GM12878 (cell line): ENCODE data around the gene ABCA3. TPM values are rescaled to one million over a fixed set of nuclear protein-coding genes. Genes with fewer than 3 reads are reported as not detected.
A peak's percentile ranks its signal among the peaks of the same experiment; 100 is the strongest.

Experiments used
- ATAC-seq: fragments of 200-7000 bp; cut with Tn5 transposase; 3 replicates; pipeline ENCODE4 v1.9.1; 2020; ENCODE audit warnings: mild to moderate bottlenecking, moderate library complexity
- BruUV-seq: library from RNA; stranded (reverse); fragments of 400-500 nt; replicated peaks from 2 replicates; lab custom pipeline; 2021; lab: Mats Ljungman, UMichigan
- CTCF ChIA-PET: fragments of 300-600 bp; sonication (Branson Sonifier 250); formaldehyde crosslinking; extraction: SDS; loops from one replicate; lab custom pipeline; 2021; ENCODE audit warnings: inconsistent platforms; lab: Yijun Ruan, JAX
- POLR2A ChIA-PET: fragments of 350-600 bp; formaldehyde crosslinking; extraction: SDS; loops from one replicate; lab custom pipeline; 2021; ENCODE audit warnings: inconsistent platforms; lab: Charles Lee
- RAD21 ChIA-PET: fragments of 300-600 bp; sonication (Branson Sonifier 250); formaldehyde crosslinking; loops from one replicate; lab custom pipeline; 2023; ENCODE audit warnings: antibody characterized with exemption; ENCODE audit not compliant: unreplicated experiment; lab: Charles Lee
- SMC1A ChIA-PET: fragments of 300-600 bp; sonication (Branson Sonifier 250); formaldehyde crosslinking; loops from one replicate; lab custom pipeline; 2023; ENCODE audit not compliant: unreplicated experiment, uncharacterized antibody; lab: Charles Lee
- DNase-seq: peaks from one replicate; pipeline ENCODE4 v3.0.0-alpha.2; 2011; ENCODE audit warnings: low read depth, low spot score
- FAIRE-seq: peaks from 3 replicates; lab custom pipeline; 2011; peaks lifted over from hg19 to GRCh38; lab: Jason Lieb, UNC
- H2AFZ ChIP-seq: 2 replicates; pipeline ENCODE4 v1.6.0; 2011; ENCODE audit warnings: low read depth, low read length, control low read depth; ENCODE audit not compliant: control insufficient read depth
- H3K27ac ChIP-seq: 2 replicates; pipeline ENCODE4 v1.5.1; 2011; ENCODE audit warnings: control low read depth; ENCODE audit not compliant: control insufficient read depth, insufficient read depth
- H3K27me3 ChIP-seq, 2 experiments: replicated peaks in 1 of 2; 2 replicates each; pipeline versions ENCODE4 v1.6.0 to v1.6.1; 2011; ENCODE audit warnings: low read length in 1 of 2; ENCODE audit not compliant: control insufficient read depth in 2 of 2, insufficient read depth in 2 of 2
- H3K36me3 ChIP-seq, 2 experiments: 2 replicates each; pipeline ENCODE4 v1.5.1; 2011; ENCODE audit warnings: low read length in 1 of 2; ENCODE audit not compliant: control insufficient read depth in 2 of 2, insufficient read depth in 2 of 2
- H3K4me1 ChIP-seq: 2 replicates; pipeline ENCODE4 v1.6.1; 2011; ENCODE audit warnings: mild to moderate bottlenecking, low read length, moderate library complexity, mixed read lengths; ENCODE audit not compliant: control insufficient read depth, insufficient read depth
- H3K4me2 ChIP-seq: 2 replicates; pipeline ENCODE4 v1.6.0; 2011; ENCODE audit warnings: control low read depth; ENCODE audit not compliant: control insufficient read depth, insufficient read depth
- H3K4me3 ChIP-seq: fragments of 200-600 bp; sonication (generic); 2 replicates; pipeline ENCODE4 v1.5.1; 2016
- H3K79me2 ChIP-seq: 2 replicates; pipeline ENCODE4 v1.6.0; 2011; ENCODE audit warnings: low read length; ENCODE audit not compliant: control insufficient read depth, insufficient read depth
- H3K9ac ChIP-seq: 2 replicates; pipeline ENCODE4 v1.8.0; 2011; ENCODE audit warnings: low read length, control low read depth, mixed read lengths; ENCODE audit not compliant: control insufficient read depth, insufficient read depth
- H3K9me3 ChIP-seq: replicated peaks from 3 replicates; pipeline ENCODE4 v1.5.1; 2011; ENCODE audit warnings: mild to moderate bottlenecking, low read length; ENCODE audit not compliant: control insufficient read depth, insufficient read depth
- H4K20me1 ChIP-seq: 2 replicates; pipeline ENCODE4 v1.6.0; 2011; ENCODE audit not compliant: control insufficient read depth, insufficient read depth
- ASH2L ChIP-seq: fragments of 300-600, 200-600 bp; sonication (generic); IDR thresholded peaks from 2 replicates; pipeline ENCODE4 v1.6.1; 2017; ENCODE audit warnings: low read depth, mild to moderate bottlenecking, borderline replicate concordance
- BHLHE40 ChIP-seq, 2 experiments: fragments of 450-650 bp in 1 of 2; IDR thresholded peaks; 2 replicates each; pipeline ENCODE4 v1.6.1; 2011 to 2017; ENCODE audit warnings: low read depth in 2 of 2, borderline replicate concordance in 1 of 2, improper control_type of control experiment in 1 of 2, low read length in 1 of 2, mild to moderate bottlenecking in 1 of 2
- CEBPB ChIP-seq, 2 experiments: fragments of 150-350 bp in 1 of 2; IDR thresholded peaks; 2 replicates each; pipeline ENCODE4 v1.6.1; 2012 to 2014; ENCODE audit warnings: low read depth in 2 of 2, low read length in 2 of 2, borderline replicate concordance in 1 of 2, inconsistent platforms in 1 of 2
- LARP7 ChIP-seq: fragments of 450-650 bp; IDR thresholded peaks from 2 replicates; pipeline ENCODE4 v1.6.1; 2017; ENCODE audit warnings: mild to moderate bottlenecking
- MTA3 ChIP-seq: IDR thresholded peaks from 2 replicates; pipeline ENCODE4 v1.6.1; 2012; ENCODE audit warnings: low read length, inconsistent platforms, borderline replicate concordance
- MXI1 ChIP-seq: fragments of 150-350 bp; IDR thresholded peaks from 2 replicates; pipeline ENCODE4 v1.6.1; 2011; ENCODE audit warnings: low read depth, mild to moderate bottlenecking, inconsistent platforms, low read length, improper control_type of control experiment
- NFYB ChIP-seq: IDR thresholded peaks from 2 replicates; pipeline ENCODE4 v1.6.1; 2011; ENCODE audit warnings: low read depth, mild to moderate bottlenecking, low read length, improper control_type of control experiment, moderate library complexity; ENCODE audit not compliant: insufficient read depth
- PAX5 ChIP-seq: IDR thresholded peaks from 2 replicates; pipeline ENCODE4 v1.6.1; 2011; ENCODE audit warnings: low read depth, low read length, borderline replicate concordance
- POLR2A ChIP-seq: IDR thresholded peaks from 2 replicates; pipeline ENCODE4 v1.6.1; 2011; ENCODE audit warnings: low read depth, mild to moderate bottlenecking, low read length
- SMAD5 ChIP-seq: IDR thresholded peaks from 2 replicates; pipeline ENCODE4 v1.6.1; 2016; ENCODE audit warnings: antibody characterized with exemption, low read depth
- TARDBP ChIP-seq: IDR thresholded peaks from 2 replicates; pipeline ENCODE4 v1.6.1; 2016; ENCODE audit warnings: borderline replicate concordance
- YY1 ChIP-seq: IDR thresholded peaks from 2 replicates; pipeline ENCODE4 v1.6.1; 2011; ENCODE audit warnings: low read depth, mild to moderate bottlenecking, low read length
- WGBS: methylation state at CpG from one replicate; pipeline ENCODE4 v1.1.6; 2016; ENCODE audit warnings: low lambda C conversion rate; ENCODE audit not compliant: insufficient replicate concordance, insufficient coverage; ENCODE audit errors: missing lambda C conversion rate; 5-methylcytosine and 5-hydroxymethylcytosine counted together
- in situ Hi-C: fragments of 300-500 bp; cut with MboI; formaldehyde crosslinking; loops from 9 replicates; pipeline ENCODE4 v1.14.3; 2018; ENCODE audit warnings: mixed read lengths
- intact Hi-C: fragments of 100-400 bp; cut with micrococcal nuclease; formaldehyde crosslinking; loops from one replicate; pipeline ENCODE4 v1.14.2; 2022; ENCODE audit not compliant: unreplicated experiment
- polyA plus RNA-seq, 11 experiments: library from polyadenylated mRNA; depleted of rRNA in 4 of 11; unstranded in 6 of 11; stranded (reverse) in 5 of 11; fragments of >200 nt; fragmentation: Nextera tagmentation in 4 of 11; fragmentation: Illumina TruSeq in 1 of 11; extraction: Ambion mirVana in 4 of 11; extraction: Trizol in 1 of 11; gene quantifications; 1 replicate in 1 of 11; 2 replicates in 10 of 11; pipeline versions ENCODE4 v1.2.1 to v1.2.3, GENCODE V29; 2011 to 2016; ENCODE audit warnings: inconsistent platforms in 2 of 11, missing spikeins in 2 of 11, low read depth in 1 of 11
- total RNA-seq, 4 experiments: library from RNA; depleted of rRNA in 3 of 4; stranded (reverse); fragments of >200 nt in 3 of 4; fragmentation: Illumina TruSeq in 1 of 4; extraction: Trizol in 1 of 4; gene quantifications; 2 replicates each; pipeline versions ENCODE4 v1.2.1 to v1.2.3, GENCODE V29; 2013 to 2021
- TF ChIP-seq, protein P1 (sequence below): IDR thresholded peaks from 2 replicates; pipeline ENCODE4 v1.6.1; 2011; ENCODE audit warnings: borderline replicate concordance, low read depth, mild to moderate bottlenecking, moderate library complexity, low read length; ENCODE audit not compliant: insufficient read depth, poor library complexity, severe bottlenecking
- TF ChIP-seq, protein P2 (sequence below): IDR thresholded peaks from 2 replicates; pipeline ENCODE4 v1.6.1; 2012; ENCODE audit warnings: low read depth, low read length, improper control_type of control experiment
- TF ChIP-seq, protein P3 (sequence below): fragments of 450-650 bp; formaldehyde crosslinking; IDR thresholded peaks from 2 replicates; pipeline ENCODE4 v1.4.0; 2020; ENCODE audit warnings: mild to moderate bottlenecking, moderate library complexity

ABCA3 gene
- total and polyA plus RNA-seq, 10 of the 15 experiments (the other 5 are each of a cell fraction or from before 2014, with no cell fraction given) = 0.71 to 17.6 (median 6.7) TPM

DNA sequence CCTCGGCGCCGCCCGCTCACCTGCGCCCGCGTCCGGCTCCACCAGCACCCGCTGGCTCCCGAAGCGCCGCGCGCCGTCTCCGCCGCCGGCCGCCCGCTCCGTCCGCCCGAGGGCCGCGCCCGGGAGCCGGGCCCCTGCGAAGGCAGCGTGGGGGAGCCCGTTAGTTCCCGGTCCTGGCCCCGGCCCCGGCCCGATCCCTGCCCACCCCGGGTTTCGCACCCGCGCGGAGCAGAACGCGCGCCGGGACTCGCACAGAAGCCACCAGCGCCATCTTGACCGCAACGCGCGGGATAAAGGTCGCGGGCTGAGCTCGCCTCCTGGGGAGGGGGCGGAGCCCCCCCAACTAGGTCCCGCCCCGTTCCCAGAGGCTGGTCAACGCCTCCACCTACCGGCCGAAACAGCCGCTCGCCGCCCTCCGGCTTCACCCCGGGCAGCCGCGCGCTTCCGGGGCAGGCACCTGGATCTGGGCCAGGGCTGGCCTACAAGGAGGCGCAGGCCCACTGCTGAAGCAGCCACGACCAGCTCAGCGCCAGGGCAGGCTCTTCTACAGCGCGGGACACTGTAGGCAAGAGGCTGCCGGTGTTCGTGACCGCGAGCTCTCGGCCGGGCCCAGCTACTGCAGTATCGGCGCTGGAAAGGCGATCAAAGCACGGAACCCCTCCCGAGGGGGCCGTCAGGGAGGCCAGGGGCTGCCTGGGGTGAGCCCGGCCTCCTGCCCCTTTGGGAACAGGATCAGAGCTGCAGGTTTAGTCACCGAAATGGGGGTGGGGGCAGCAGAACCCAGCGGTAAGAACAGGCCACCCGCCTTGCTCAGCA lies 89.0 kb downstream of the ABCA3 start, which contains the start of gene ECI1:
Gene ECI1, minus strand, starts transcription at position 292 of the 816 bp plus-strand sequence. Its CDS starts 21 bp downstream, at position 271.
- peak within 1 kb of the TSS; percentile 80 for H3K9ac ChIP-seq
- 0 out of 2 replicates have a peak, but pooled peaks have one; percentile 64 for TF ChIP-seq ASH2L
- TF ChIP-seq YY1 = peak; percentile 95
- TF ChIP-seq, protein P1, sequence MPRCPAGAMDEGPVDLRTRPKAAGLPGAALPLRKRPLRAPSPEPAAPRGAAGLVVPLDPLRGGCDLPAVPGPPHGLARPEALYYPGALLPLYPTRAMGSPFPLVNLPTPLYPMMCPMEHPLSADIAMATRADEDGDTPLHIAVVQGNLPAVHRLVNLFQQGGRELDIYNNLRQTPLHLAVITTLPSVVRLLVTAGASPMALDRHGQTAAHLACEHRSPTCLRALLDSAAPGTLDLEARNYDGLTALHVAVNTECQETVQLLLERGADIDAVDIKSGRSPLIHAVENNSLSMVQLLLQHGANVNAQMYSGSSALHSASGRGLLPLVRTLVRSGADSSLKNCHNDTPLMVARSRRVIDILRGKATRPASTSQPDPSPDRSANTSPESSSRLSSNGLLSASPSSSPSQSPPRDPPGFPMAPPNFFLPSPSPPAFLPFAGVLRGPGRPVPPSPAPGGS = peak; percentile 81
- peak; percentile 67 for TF ChIP-seq LARP7
- peak; percentile 94 for TF ChIP-seq MXI1
- peak; percentile 55; the same call in 1 of the 2 replicates for TF ChIP-seq PAX5
- TF ChIP-seq SMAD5 = peak; percentile 5; the same call in 1 of the 2 replicates
- TF ChIP-seq, protein P2, sequence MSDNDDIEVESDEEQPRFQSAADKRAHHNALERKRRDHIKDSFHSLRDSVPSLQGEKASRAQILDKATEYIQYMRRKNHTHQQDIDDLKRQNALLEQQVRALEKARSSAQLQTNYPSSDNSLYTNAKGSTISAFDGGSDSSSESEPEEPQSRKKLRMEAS = 0 out of 2 replicates have a peak, but pooled peaks have one; percentile 22
- TF ChIP-seq, protein P3, sequence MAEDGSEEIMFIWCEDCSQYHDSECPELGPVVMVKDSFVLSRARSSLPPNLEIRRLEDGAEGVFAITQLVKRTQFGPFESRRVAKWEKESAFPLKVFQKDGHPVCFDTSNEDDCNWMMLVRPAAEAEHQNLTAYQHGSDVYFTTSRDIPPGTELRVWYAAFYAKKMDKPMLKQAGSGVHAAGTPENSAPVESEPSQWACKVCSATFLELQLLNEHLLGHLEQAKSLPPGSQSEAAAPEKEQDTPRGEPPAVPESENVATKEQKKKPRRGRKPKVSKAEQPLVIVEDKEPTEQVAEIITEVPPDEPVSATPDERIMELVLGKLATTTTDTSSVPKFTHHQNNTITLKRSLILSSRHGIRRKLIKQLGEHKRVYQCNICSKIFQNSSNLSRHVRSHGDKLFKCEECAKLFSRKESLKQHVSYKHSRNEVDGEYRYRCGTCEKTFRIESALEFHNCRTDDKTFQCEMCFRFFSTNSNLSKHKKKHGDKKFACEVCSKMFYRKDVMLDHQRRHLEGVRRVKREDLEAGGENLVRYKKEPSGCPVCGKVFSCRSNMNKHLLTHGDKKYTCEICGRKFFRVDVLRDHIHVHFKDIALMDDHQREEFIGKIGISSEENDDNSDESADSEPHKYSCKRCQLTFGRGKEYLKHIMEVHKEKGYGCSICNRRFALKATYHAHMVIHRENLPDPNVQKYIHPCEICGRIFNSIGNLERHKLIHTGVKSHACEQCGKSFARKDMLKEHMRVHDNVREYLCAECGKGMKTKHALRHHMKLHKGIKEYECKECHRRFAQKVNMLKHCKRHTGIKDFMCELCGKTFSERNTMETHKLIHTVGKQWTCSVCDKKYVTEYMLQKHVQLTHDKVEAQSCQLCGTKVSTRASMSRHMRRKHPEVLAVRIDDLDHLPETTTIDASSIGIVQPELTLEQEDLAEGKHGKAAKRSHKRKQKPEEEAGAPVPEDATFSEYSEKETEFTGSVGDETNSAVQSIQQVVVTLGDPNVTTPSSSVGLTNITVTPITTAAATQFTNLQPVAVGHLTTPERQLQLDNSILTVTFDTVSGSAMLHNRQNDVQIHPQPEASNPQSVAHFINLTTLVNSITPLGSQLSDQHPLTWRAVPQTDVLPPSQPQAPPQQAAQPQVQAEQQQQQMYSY (CRISPR knock-in tag) = no peak
- no peak for TF ChIP-seq NFYB
- peak; percentile 14 to 69; a peak in 3 of 4 replicates for TF ChIP-seq BHLHE40 (IDR thresholded peaks at IDR 0.05; ENCODE audit: borderline replicate concordance in 1 of 2, low read depth in 2 of 2, low read length in 1 of 2)
- peak in 1 of 2 experiments; percentile 3; a peak in 1 of 4 replicates for TF ChIP-seq CEBPB (IDR thresholded peaks at IDR 0.05; ENCODE audit: borderline replicate concordance in 1 of 2, low read depth in 2 of 2, low read length in 2 of 2)
- peak; percentile 91 for TF ChIP-seq POLR2A
- no peak; the same call in 1 of the 2 replicates for TF ChIP-seq MTA3
- 0 out of 2 replicates have a peak, but pooled peaks have one; percentile 53 for TF ChIP-seq TARDBP

More for the DNA sequence above, 89.0 kb downstream of the ABCA3 start, which contains the start of gene ECI1:
- Histone ChIP-seq H3K27ac (peak within 1 kb of the TSS; percentile 76), H4K20me1 (no peaks in the 10 kb centered on the region), H3K4me3 (peak within 1 kb of the TSS; percentile 84), H3K4me1 (peaks cover 13% of the 10 kb centered on the region), H2AFZ (peak within 1 kb of the TSS; percentile 69), H3K9me3 (no peaks in the 10 kb centered on the region), H3K4me2 (peak within 1 kb of the TSS; percentile 94), H3K36me3 (peaks cover 10 to 17% of the 10 kb centered on the region in 2 experiments; a peak in 3 of 4 replicates), H3K27me3 (no peaks in the 10 kb centered on the region), H3K79me2 (peaks cover 13% of the 10 kb centered on the region)
- intact Hi-C loops (loop anchor here (2.0 to 5.0 kb wide), 2 partner anchors 29 to 44 kb away; partner anchors contain the start of genes E4F1 and MLST8), in situ Hi-C loops (no loop called here)
- RAD21 ChIA-PET = interaction anchor here (0.6 to 2.7 kb wide), 12 partner anchors 18 to 250 kb away, joined by 3 to 14 read pairs (median 4); partner anchors contain the start of genes PGP, PKD1 and TRAF7
- no TSS peak for BruUV-seq
- peak; percentile 95 for FAIRE-seq
- ATAC-seq = peak; percentile 97
- 5% methylated on average over 76 of the region's 88 CpGs for WGBS
- peak; percentile 62 for DNase-seq
- CTCF ChIA-PET = interaction anchor here (0.6 to 2.5 kb wide), 19 partner anchors 12 to 288 kb away, joined by 3 to 14 read pairs (median 3); partner anchors contain the start of genes ABCA3, CCNF and E4F1
- SMC1A ChIA-PET = interaction anchor here (0.5 to 1.9 kb wide), 12 partner anchors 10 to 287 kb away, joined by 3 to 6 read pairs (median 4); partner anchors contain the start of gene TRAF7
- POLR2A ChIA-PET = interaction anchor here (0.8 to 2.5 kb wide), 10 partner anchors 12 to 281 kb away, joined by 3 to 9 read pairs (median 4); partner anchors contain the start of genes CCNF, PGP and TRAF7
